Cardiac fibroblast (primary cell): ENCODE results near the gene C10orf88.
A peak's percentile ranks its signal among the peaks of the same experiment; 100 is the strongest.

Experiments used
- DNase-seq, 2 donors: peaks; one replicate each; pipeline versions ENCODE4 v3.0.0 to v3.0.0-alpha.2; 2010; ENCODE audit warnings: low read depth in 2 of 2
- H3K4me3 ChIP-seq, 2 donors: replicated peaks in 1 of 2; 1 replicate in 1 of 2; 2 replicates in 1 of 2; pipeline ENCODE4 v1.5.1; 2011; ENCODE audit warnings: low read depth in 2 of 2, low read length in 2 of 2, mild to moderate bottlenecking in 2 of 2, moderate library complexity in 1 of 2
- CTCF ChIP-seq: IDR thresholded peaks from one replicate; pipeline ENCODE4 v1.5.1; 2011; ENCODE audit warnings: low read depth, mild to moderate bottlenecking, low read length, inconsistent platforms

The C10orf88 gene

GRCh38 chr10:122939856-122940543 lies 14.0 kb downstream of the C10orf88 start:
- no peak for TF ChIP-seq CTCF
- DNase-seq: peak; percentile 78 to 81
- no peak overlapping the region for H3K4me3 ChIP-seq

- no peak for TF ChIP-seq CTCF
- DNase-seq: no peak
- H3K4me3 ChIP-seq: no peak overlapping the region
Observed at GRCh38 chr10:122939133-122939855, 14.7 kb downstream of the C10orf88 start.

- peak in 1 of 2 donors; percentile 10 for DNase-seq
- no peak overlapping the region for H3K4me3 ChIP-seq
- no peak for TF ChIP-seq CTCF
Observed at GRCh38 chr10:122931088-122931906, 22.7 kb downstream of the C10orf88 start.

GRCh38 chr10:122930140-122930539 lies 23.9 kb downstream of the C10orf88 start:
- no peak overlapping the region for H3K4me3 ChIP-seq
- no peak for DNase-seq
- no peak for TF ChIP-seq CTCF

- H3K4me3 ChIP-seq: no peak overlapping the region
- DNase-seq: no peak
- TF ChIP-seq CTCF: no peak
Observed at GRCh38 chr10:122915700-122916099, 38.3 kb downstream of the C10orf88 start.

- DNase-seq: peak; percentile 56 to 64
- TF ChIP-seq CTCF: no peak
- H3K4me3 ChIP-seq: no peak overlapping the region
Observed at GRCh38 chr10:122911889-122912484, 42.0 kb downstream of the C10orf88 start.
